HCT116 (cell line): ENCODE results near the gene SEMA3C.

Source experiments
- CEBPB ChIP-seq: IDR thresholded peaks from 2 replicates; pipeline ENCODE4 v1.6.1; 2012; ENCODE audit warnings: low read depth
- JUND ChIP-seq: IDR thresholded peaks from 2 replicates; pipeline ENCODE4 v1.6.1; 2012
- POLR2A ChIP-seq: IDR thresholded peaks from 2 replicates; pipeline ENCODE4 v1.7.0; 2011; ENCODE audit warnings: borderline replicate concordance; ENCODE audit not compliant: insufficient read depth, insufficient read length; ENCODE audit errors: extremely low read depth
- POLR2AphosphoS5 ChIP-seq: IDR thresholded peaks from 2 replicates; pipeline ENCODE4 v1.6.1; 2011; ENCODE audit warnings: mild to moderate bottlenecking, low read depth, low read length, moderate library complexity
- RAD21 ChIP-seq: IDR thresholded peaks from 2 replicates; pipeline ENCODE4 v1.6.1; 2012; ENCODE audit warnings: low read depth, mild to moderate bottlenecking
- ZFX ChIP-seq: fragments of 450-650 bp; IDR thresholded peaks from 2 replicates; pipeline ENCODE4 v1.6.1; 2017
- TF ChIP-seq, protein P1 (sequence below), 3 experiments: fragments of 200-600 bp in 1 of 3; sonication (generic) in 1 of 3; IDR thresholded peaks in 2 of 3; conservative IDR thresholded peaks in 1 of 3; 2 replicates each; pipeline ENCODE4 v1.5.1; 2012 to 2017; ENCODE audit warnings: low read depth in 2 of 3, low read length in 2 of 3, antibody characterized with exemption in 1 of 3, borderline replicate concordance in 1 of 3, control low read depth in 1 of 3, mild to moderate bottlenecking in 1 of 3, mixed read lengths in 1 of 3, mixed run types in 1 of 3, moderate library complexity in 1 of 3; ENCODE audit not compliant: insufficient read depth in 1 of 3

DNA sequence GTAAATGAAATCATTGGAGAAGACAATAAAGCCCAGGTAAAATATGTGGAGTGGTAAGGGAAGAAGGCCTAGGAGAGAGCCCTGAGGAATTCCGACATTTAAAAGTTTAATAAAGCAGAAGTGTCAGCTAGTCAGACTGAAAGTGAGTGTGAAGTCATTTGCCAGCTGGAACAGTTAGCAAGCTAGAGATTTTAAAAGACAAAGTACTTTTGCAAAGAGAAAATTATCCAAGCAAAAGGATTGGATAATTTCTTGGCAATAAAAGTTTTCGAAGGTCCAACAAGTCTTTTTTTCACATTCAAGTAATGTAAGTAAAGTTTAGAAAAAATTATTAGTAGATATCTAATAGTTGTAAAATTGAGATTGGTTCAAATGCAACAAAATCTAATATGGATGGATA, 27.1 kb upstream of the SEMA3C start:
- TF ChIP-seq, protein P1, sequence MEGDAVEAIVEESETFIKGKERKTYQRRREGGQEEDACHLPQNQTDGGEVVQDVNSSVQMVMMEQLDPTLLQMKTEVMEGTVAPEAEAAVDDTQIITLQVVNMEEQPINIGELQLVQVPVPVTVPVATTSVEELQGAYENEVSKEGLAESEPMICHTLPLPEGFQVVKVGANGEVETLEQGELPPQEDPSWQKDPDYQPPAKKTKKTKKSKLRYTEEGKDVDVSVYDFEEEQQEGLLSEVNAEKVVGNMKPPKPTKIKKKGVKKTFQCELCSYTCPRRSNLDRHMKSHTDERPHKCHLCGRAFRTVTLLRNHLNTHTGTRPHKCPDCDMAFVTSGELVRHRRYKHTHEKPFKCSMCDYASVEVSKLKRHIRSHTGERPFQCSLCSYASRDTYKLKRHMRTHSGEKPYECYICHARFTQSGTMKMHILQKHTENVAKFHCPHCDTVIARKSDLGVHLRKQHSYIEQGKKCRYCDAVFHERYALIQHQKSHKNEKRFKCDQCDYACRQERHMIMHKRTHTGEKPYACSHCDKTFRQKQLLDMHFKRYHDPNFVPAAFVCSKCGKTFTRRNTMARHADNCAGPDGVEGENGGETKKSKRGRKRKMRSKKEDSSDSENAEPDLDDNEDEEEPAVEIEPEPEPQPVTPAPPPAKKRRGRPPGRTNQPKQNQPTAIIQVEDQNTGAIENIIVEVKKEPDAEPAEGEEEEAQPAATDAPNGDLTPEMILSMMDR (IDR thresholded peaks at IDR 0.05 in 2 of 3, conservative IDR thresholded peaks at IDR 0.05 in 1 of 3; ENCODE audit: borderline replicate concordance in 1 of 3, insufficient read depth in 1 of 3, low read depth in 2 of 3, low read length in 2 of 3), result no peak
- no peak for TF ChIP-seq POLR2AphosphoS5
- TF ChIP-seq JUND, result no peak
- TF ChIP-seq CEBPB, result no peak
- TF ChIP-seq POLR2A, result no peak
- TF ChIP-seq RAD21, result no peak
- TF ChIP-seq ZFX, result no peak
